ENCODE results near the gene NR2E3.

Gene NR2E3

DNA sequence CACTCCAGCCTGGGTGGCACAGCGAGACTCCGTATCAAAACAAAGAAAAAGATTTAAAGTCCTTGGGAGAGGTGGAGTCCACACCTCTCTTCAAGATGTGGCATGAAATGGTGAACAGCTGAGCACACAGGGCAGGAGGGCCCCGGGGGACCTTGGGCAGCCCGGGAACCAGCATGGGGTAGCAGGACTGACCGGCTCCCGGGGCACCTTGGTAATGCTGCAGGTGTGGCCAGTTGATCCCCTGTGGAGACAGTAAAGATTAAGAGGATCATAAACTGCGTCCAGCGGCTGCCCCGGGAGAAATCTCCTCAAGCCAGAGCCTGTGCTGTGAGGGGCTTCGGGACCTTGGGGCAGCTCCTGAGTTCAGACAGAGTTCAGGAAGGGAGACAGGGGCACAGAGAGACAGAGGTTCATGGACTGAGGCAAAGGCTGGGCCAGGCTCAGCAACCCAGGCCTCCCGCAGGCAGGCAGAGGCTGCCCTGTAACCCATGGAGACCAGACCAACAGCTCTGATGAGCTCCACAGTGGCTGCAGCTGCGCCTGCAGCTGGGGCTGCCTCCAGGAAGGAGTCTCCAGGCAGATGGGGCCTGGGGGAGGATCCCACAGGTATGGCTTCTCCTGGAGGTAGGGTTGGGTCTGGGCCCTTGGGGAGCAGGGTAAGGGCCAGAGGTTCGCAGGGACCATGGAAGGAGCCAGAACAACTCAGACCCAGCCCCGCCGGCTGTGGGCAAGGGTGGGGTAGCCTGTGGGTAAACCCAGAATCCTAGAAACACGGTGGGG is at the start of gene NR2E3:
Gene NR2E3 (plus strand): TSS at position 299 of the 780 bp plus-strand sequence. CDS start 190 bp downstream, at position 489.
- no peak for DNase-seq (ENCODE audit: low read depth)

DNA sequence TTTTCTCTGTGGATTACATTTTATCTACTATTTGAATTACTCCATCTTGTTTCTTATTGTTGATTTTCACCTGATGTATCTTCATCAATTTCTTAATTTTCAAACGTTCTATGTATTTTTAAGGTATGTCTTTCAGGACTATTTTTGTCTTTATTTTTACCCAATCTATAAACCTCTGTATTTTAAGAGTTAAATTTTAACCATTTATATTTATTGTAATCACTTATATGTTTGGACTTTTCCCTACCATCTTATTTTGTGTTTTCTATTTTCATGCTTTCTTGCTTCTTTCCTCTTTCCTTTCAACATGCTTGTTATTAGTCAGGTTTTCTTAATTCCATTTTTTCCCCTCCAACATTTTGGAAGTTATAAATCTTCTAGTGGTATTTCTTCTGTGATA is 49.5 kb upstream of the NR2E3 start:
- DNase-seq (ENCODE audit: low read depth) = no peak

DNA sequence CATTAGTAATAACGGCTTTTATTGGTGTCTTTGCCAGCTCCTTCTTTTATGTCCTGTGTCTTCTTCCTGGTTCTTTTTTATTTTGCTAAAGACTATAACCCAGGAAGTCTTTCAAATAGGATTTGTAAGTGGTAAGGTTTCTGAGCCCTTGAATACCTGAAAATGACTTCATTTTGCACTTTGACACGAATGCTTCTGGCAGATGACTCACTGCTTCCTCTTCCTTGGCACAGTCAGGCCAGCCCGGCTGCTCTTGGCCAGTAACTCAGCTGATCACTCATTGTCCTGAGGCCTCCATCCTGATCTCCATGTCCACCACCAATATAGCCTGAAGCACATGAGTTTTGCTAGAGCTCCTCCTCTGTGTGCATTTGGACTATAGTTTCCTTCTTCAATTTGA is 48.7 kb upstream of the NR2E3 start:
- no peak for DNase-seq (ENCODE audit: low read depth)

DNA sequence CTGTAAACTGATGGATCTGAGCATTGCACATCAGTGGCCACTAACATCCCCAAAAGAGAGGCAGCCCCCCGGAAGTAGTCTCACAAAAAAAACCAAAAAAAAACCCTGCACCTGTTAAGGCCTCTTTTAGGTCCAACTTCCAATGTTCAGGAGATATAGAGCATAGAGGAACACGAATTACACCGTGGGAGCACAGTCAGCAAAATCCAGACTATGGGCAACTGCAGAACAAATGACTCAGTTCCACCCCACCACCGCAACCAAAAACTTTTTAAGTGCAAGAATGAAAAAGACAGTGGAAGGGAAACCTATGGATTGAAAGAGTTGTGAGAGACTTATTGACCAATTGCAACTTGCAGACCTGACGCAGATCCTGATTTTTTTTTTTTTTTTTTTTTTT is 42.2 kb upstream of the NR2E3 start:
- no peak for DNase-seq (ENCODE audit: low read depth)

DNA sequence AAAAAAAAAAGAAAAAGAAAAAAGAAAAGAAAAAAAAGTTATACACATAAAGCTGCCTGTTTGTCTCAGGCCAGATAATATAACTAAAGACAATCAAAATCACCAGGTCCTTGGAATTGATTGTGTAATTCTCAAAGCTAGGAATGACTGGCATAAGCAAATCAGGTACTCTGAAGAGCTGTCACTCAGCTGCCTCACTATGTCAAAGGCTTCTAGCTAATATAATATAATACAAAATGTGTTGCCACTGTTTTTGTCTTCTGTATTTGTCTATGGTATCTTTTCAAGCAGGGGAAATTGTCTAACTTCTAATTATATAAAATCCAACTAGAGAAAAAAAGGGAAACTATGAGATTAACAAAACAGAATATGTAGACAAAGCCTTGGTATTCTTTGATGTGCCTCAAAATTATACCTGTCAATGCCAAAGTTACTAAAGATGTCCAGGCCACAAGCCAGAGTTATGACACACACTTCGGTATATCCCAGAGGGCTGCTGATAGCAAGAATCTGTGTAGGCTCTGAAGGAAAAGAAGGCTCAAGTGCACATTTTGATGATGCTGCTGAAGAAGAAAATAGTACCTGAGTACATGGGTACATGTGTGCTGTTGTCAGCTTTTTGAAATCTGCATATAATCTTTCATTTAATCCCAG is 37.0 kb upstream of the NR2E3 start:
- no peak for DNase-seq (ENCODE audit: low read depth)

DNA sequence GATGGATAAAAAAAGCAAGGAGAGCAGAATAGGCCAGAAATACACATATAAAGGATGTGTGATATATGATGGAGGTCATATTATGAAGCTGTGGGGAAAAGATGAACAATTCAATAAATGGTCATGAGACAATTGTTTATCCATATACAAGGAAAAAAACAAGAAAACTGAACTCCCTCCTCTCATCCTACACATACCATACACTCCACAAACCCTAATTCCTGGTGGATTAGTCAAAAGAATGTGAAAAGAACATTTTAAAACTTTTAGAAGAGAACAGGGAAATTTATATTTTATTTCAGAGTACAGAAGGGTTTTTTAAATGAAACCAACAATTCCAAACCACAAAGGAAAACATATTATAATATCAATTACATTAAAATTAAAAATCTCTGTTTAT is 34.5 kb upstream of the NR2E3 start:
- no peak for DNase-seq (ENCODE audit: low read depth)

DNA sequence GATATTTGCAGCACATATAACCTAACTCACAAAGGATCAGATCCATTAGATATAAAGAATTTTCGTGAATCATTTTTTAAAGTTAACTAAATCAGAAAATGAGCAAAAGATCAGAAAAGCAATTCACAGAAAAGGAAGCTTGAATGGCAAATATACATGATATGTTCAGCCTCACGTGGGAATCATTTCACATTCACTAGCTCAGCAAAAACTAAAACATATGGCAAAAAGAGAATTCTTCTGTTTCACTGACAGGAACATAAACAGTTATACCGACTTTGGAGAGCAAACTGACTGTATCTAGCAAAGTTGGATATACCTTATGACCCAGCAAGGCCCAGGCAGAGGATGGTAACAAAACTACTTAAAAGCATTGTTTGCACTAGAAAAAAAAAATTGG is 34.0 kb upstream of the NR2E3 start:
- DNase-seq (ENCODE audit: low read depth) = no peak

DNA sequence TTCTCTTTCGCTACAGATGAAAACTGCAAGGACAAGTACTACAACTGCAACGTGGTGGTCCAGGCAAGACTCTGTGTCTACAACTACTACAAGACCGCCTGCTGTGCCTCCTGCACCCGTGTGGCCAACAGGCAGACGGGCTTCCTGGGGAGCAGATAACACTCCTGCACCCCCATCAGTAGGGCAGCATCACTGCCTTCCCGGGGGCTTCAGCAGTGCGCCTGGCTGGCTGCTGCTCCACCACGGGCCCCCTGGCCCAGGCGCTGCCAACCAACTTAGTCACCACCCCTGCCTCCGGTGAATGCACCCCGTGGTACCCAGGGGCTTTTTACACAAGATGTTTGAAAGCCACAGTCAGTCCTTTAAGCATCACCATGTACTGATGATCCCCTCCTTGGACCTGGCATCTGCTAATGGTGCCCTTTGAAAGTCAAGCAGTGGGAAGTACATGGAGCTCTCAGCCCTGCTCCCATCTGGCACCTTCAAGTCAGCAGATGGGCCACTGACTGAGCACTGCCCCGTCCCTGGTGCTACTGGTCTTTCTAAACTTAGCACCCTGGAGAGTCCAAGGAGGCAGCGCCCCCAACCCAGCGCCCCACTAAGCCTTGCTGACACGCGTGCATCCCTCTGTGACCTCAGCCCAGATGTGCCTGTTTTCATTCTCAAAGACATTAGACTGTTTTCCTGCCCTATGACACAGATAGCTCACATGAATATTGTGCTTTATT is 33.0 kb upstream of the NR2E3 start:
- no peak for DNase-seq (ENCODE audit: low read depth)

DNA sequence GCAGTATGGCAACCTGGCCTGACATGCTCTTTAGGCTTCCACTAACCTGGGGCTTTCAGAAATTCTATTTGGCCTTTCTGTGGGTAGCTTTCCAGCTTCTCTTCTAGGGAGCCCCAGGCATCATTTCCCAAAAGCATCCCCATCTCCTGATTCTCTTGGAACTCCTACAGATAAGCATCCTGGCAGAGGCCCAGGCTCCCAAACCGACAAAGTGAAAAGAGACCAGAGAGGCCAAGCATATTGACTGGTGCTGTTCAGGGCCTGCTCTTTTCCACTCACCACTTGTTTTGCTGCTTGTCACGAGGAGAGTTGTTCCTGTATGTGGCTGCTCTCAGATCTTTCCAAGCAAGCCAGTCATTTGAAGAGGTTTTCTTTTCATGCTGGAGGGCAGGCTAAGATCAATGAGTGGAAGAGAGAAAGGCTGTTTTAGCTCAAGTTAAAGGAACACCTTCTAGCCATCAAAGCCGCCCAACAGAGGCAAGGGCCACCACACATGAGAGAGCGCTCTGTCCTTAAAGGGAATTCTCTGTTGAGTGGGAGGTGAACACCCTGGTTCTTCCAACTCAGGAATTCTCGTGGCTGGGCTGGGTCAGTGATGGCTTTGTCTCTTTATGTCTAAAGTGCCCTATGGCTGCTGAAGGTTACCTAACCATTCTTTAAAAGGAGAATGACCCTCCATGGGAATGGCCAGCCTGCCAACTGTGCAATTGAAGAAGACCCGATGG is 31.1 kb upstream of the NR2E3 start:
- DNase-seq (ENCODE audit: low read depth) = no peak

DNA sequence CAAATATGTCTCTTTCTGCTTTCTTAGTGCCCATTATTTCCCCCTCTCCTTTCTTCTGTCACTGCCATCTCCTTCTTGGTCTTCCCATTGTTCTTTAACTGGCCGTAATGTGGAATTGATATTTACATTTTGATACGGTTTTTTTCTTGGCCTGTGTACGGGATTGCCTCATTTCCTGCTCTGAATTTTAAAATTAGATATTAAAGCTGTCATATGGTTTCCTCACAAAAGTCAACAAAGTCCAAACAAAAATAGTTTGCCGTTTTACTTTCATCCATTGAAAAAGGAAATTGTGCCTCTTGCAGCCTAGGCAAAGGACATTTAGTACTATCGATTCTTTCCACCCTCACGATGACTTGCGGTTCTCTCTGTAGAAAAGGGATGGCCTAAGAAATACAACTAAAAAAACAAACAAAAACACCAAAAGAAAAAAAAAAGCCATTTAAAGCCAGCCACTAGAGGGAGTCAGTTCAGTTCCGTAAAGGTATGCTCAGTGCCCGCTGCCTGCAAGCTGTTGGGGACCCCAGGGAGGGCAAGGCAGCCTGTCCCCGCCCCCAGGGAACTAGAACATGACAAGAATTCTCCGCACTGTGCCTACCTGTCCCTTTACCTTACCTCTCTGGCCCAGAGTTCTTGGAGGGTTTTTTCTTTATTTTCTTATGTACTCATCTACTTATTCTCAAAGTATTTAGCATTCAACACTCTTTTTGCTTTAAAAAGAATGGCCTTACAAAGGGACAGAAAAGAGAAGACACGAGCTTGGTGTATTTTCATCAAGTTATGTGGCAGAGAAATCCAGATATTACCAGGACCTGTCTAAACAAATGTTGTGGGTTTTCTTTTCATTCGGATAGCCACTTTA is 30.0 kb upstream of the NR2E3 start:
- DNase-seq (ENCODE audit: low read depth) = peak; percentile 16

DNA sequence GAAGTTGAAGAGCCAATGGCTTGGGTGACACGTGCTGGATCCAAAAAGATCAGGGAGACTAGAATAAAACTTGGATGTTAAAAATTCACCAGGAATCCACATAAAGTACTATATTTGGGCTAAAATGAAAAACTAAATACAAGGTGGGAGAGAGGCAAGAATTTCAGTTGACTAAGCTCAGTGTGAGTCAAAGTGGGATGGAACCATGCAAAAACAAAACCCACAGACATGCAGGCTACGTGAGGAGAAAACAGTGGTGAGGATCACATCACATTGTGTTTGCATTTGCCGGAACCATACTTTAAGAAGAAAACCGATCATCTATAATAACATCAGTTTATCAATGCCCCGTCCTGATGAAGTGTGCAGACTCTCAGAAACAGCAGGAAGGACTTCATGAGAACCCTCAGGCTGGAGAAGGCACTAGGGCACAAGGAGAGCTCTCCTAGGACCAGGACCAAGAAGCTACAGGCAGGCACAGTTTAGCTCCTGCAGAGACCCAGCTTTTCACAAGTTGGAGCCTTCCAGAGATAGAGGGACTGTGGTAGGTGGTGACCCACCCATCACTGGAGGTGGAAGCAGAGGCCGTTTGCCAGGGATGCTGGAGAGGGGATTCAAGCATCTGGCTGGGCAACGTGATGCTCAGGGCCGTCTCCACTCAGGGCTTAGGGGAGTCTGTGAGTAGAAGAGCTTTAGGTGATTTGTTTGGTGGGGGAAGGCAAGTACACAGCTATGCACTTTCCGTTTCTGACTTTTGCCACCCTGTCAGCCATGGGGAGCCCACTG is 29.0 kb upstream of the NR2E3 start:
- DNase-seq (ENCODE audit: low read depth) = no peak

DNA sequence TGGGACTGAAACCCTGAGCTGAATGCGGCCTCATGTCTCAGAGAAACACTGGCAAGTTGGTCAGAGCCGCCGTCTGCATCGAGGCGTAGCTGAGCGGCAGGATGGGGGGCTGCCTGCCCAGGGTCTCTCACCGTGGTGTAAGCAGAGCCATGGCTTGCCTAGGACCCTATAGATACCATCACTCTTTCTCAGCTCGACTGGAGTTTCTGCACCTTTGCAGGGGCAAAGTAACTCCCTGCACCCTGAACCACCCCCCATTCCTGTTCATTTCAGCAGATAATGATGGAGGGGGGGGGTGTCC is 28.4 kb upstream of the NR2E3 start:
- DNase-seq (ENCODE audit: low read depth) = no peak

DNA sequence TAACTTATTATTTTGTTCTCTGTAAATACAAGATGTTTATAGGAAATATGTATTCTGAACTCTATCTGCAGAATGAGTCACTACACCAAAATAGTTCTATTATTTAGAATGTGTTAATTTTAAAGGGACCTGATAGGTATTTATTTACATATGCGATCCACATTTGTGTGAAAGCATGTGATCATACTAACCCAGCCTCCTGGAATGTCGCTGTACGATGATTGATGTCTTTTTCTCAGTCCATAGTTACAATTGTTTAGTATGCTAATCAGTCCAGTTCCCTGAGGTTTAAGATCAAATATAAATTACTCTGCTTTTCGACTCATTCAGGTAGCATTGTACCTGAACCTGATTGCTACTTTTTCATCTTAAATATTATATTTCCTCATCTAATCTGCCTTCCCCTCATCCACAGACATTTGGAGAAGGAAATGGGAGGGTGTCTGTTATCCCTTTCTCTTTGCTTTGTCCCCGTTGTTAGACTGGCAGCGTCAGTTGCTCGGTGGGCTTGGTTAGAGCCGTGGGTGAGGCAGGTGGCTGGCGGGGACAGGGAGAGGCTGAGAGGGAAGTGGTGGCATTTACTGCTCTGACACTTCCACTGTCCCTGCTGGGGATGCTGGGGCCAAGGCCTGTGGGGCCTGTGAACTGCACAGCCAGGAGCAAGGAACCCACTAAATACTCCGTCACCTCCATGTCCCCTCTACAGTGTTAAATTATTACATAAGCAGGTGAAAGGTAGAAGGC is 27.8 kb upstream of the NR2E3 start:
- no peak for DNase-seq (ENCODE audit: low read depth)

DNA sequence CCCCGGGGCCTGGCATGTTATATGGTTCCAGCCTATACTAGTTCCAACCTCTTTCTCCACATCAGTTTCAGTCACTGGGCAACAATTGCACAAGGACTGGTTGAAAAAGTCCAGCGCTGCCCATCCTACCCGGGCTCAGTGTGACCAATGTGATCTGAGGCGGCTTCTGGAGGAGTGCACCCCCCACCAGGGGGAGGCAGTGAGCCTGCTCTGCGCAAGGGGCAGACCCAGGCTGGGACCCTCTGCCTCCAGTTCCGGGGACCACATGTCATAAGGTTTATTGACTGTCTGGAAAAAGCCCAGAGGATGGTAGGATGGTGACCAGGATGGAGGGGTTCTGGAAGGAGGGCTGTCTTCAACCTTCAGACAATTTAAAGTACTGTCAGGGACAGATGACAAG is 25.6 kb upstream of the NR2E3 start:
- DNase-seq (ENCODE audit: low read depth) = no peak

DNA sequence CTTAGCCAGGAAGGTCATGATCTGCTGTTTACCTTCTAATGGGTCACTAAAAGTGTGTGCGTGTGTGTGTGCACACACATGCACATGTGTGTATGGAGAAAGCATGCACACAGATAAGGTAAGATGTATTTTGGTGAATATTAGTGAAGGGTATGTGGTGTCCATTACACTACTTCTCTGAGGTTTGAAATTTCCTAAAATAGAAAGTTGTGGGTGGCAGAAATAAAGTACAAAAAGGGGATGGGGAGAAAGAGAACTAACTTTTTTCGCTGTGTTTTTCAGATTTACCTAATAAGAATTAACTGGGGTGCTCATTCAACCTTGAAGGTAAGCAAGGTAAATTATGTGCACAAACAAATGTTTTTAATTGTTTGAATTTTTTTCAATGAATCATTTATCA is 24.4 kb upstream of the NR2E3 start:
- DNase-seq (ENCODE audit: low read depth) = no peak

DNA sequence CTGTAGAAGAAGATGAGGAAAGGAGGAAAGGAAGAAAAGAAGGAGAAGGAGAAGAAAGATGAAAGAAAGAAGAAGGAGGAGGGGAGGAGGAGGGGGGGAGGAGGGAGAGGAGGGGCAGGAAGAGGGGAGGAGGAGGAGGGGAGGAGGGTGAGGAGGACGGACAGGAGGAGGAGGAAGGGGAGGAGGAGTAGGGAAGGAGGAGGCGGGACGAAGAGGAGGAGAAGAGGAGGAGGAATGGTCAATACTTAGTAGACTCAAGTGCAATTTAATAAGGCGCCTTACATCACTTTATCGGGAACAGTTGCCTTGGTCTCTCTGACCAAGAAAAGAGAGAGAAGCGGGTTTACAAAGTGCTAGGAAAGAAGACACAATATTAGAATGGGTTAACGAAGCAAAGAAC is 23.7 kb upstream of the NR2E3 start:
- no peak for DNase-seq (ENCODE audit: low read depth)

DNA sequence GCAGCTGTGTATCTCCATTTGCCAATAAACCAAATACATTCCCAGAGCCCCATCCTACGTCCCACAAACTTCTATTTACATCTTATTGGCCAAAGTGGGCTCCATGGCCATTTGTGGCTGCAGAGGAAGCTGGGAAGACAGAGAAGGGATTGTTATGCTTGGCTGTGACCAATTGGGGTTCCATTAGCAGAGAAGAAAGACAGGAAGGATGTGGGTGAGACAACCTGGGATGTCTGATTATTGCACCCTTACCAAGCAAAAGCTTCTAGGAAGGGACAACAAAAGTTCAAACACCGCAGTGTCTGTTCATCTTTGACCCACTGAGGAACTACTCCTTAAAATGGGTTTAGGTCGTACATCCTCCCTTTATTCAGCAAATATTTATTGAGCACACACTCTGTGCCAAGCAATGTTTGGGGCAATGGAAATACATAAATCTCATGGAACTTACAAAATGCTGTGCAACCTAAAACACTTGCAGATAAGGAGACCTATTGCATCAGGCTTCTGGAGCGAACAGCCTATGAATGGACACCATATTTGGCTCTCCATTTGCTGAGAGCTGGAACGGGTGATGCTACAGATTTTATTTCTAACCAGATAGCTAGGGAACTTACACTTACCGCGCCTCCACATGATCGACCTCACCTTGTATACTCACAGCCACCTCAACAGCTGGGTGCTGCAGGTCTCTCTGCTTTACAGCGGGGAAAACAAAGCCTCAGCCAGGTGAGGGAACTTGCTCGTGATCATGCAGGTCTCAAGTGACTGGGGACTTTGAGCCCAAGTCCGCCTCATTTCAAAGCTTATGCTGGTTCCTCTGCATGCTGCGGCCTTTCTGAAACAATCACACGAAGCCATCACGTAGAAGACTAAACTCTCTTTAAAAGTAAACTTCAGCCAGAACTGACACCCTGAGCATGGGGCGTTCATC is 21.4 kb upstream of the NR2E3 start:
- no peak for DNase-seq (ENCODE audit: low read depth)

DNA sequence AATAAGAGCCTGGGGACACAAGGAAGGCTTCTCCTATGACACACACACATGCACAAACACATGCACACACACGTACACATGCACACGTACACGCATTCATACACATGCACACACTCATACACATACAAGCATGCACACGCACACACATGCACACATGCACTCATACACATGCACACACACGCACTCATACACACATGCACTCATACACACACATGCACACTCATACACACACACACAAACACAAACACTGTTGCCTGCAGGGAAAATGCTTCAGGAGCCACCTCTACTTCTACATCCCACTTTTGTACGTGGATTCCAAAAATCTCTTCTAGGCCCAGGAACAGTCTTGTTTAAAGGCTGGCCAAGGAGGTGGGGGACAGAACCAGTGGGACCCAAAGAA is 20.7 kb upstream of the NR2E3 start:
- DNase-seq (ENCODE audit: low read depth) = no peak

DNA sequence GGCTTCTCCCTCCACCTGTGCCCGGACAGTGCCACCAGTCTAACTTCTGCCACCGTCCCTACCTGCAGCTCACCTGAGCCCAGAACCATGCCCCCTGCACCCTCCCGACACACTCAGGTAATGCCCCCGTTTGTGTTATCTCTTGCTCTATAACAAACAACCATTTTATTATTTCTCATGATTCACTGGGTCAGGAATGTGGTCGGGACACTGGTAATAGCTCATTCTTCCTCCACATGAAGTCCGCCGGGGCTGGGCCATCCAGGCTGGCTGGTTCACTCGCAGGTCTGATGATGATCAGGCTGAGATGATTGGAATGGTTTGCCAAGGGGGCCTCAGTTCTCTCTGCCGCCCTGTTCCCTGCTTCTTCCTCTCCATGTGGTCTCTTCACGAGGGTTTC is 20.3 kb upstream of the NR2E3 start:
- no peak for DNase-seq (ENCODE audit: low read depth)

All from activated T-helper 9 cell treated with anti-CD3 and anti-CD28 coated beads, Interleukin-2, amount 50 U/mL, for 16 hours (primary cell).